HG02759 (cell line): ENCODE measurements around the gene MITF.

Source experiments
- ATAC-seq: cut with Tn5 transposase; IDR thresholded peaks from one replicate; pipeline ENCODE4 v1.9.1; 2021; ENCODE audit warnings: mild to moderate bottlenecking, moderate library complexity; ENCODE audit not compliant: unreplicated experiment

The MITF gene

GRCh38 chr3:69725994-69726571, 13.2 kb upstream of the MITF start:
- ATAC-seq, result no peak

DNA sequence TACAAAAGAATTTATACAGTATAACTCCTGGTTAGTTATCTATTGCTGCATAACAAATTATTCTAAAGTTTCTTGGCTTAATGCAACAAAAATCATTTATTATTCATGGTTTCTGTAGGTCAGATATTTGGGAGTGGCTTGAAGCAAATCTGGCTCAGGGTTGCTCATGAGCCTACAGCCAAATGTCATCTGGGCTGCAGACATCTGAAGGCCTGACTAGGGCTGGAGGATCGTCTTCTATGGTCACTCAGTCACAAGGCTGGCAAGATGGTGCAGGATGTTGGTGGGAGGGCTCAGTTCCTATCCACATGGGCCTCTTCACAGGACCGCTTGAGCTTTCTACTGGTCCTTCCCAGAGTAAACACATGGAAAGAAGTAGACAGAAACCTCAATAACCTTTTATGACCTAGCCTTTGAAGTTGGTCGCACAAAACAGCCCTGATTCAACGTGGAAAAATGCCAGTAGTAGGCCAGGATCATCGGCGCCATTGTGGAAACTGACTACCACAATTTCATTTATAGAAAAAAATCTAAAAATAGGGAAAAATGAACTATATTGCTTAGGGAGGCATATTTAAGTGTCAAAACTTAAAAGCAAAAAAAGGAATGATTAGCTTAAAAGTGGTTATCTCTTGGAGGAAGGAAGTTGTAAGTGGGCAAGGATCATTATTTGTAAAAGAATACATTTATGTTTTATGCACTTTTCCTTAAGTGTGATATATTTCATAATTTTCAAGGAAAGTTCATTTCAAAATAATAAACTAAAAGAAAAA, 9.9 kb upstream of the MITF start:
- no peak for ATAC-seq

DNA sequence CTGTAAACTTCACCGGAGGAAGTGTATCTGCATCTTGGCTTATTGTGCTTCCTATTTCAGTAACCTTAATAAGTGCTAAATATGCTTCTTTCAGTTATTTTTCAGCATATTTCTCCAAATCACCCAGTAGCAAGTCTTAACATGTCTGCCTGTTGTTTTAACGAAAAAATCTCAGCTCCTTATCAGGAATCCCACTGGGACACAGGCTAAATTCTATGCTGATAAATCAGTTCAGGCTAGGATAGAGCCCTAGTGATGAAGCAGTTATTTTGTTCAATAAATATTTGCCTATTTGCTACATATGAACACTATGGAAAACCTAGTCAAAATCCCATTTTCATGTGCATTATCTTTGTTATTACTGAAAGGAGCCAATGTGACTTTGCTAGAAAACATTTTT, 8.2 kb upstream of the MITF start:
- no peak for ATAC-seq

- no peak for ATAC-seq
These were observed 3.4 kb upstream of the MITF start for GRCh38 chr3:69735893-69736292.

DNA sequence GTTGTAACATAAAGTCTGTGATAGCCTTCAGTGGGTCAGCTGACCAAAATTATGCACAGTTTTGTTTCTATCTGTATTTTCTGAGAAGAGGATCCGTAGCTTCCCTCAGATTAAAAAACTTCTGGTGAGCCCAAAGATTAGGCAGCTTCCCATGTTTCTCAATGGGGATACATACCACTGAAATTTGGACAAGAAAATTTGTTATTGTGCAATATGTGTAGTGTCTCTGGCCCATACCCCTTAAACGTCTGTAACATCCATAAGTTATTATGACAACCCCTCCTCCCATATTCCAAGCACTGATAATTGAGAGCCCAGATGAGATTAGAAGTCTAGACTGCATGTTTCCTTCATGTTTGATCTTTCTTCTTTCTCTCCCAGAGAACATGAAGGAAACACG, 1.9 kb upstream of the MITF start:
- ATAC-seq, result no peak

DNA sequence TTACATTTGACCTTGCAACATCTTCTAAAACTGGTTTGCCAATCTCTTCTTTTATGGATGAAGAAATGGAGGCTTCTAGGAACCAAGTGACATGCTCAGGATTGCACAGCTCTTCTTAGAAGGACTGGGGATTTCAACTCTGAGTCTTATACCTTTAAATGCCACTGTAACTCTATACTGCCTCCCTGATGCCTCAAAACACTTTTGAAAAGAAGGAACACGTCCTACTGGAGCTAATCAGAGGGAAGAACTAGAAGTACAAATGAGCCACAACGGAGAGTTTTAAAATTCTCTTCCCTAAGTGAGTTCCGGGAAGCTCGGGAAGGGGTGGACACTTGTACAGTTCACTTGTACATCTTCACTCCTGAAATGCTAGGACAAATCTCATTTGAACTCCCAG, 949 bp upstream of the MITF start:
- ATAC-seq, result no peak

- ATAC-seq, result no peak
These were observed 433 bp upstream of the MITF start for GRCh38 chr3:69738859-69739203.

GRCh38 chr3:69740103-69741021, 1.1 kb downstream of the MITF start:
- ATAC-seq, result no peak

DNA sequence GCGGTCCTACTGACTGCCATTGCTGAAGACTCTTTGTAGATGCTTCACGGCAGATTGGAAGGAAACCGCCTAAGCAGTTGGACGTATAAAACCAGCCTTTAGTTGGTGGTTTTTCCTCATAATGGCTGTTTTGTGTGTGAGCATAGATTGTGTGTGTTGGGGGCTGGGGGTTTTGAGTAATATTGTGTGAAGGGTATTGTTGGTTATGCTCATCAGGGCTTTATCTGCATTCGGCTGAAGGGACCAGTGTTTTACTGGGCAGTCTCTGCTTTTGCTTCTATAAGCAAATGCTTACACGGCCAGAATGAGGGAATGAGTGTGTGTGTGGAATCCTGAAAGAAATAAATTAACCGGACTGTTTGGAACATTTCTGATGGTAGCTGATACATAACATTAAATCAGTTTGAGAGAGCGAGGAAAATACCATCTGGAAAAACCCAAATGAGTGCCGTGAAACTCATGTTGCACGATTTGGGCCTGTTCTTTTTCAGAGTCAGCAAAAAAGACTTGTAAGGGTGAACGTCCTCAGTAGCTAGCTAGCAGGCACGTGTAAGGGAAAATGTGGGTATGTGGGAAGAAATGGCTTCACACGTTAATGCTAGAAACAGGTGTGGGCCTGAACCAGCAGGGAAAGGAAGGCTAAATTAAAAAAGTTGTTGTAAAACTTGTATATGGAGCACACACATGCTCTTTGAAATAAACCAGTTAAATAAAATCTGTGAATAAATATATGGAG, 1.9 kb downstream of the MITF start:
- no peak for ATAC-seq

- no peak for ATAC-seq
These were observed 3.1 kb downstream of the MITF start for GRCh38 chr3:69742391-69742790.

DNA sequence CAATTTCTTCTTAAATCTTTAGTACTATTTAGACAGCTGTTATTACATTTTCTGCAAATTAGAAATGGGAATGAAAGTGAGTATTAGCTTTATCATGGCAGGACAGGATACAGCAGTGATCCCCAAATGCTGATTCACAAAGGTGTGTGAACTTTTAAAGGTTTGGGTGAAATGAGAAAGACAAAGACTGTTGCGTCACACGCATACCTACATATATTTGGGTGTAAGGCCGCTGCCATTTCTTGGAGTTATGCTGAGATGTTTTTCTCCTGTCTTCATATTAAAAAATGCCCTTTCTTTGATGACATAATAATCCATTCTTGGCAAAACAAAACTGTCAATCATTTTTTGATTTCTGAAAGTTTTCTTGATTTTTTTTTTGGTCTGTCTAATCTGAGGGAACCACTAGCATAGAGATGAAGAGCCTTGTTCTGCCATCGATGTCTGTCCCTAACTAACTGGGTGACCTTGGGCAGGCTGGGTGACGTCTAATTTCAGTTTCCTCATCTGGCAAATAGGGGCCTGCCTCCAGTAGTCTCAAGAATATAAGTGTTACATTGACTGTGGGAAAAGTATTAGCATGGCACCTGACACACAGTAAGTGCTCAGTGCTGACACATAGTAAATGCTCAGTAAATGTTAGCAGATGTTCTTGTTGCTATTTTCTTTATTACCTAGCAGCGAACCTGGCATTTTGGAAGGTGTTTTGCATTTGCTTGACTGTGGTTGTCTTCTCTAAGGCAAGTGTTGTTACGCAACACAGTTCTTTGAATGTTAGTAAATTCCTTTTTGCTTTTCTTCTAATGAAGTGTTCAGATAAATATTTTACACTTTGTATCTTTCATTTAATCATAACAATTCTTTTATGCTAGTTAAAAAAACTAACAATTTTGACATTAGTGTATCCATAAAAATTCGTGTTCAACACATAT, 5.0 kb downstream of the MITF start:
- no peak for ATAC-seq

GRCh38 chr3:69745505-69745904, 6.2 kb downstream of the MITF start:
- ATAC-seq, result no peak

- no peak for ATAC-seq
These were observed 6.9 kb downstream of the MITF start for GRCh38 chr3:69746119-69746518.

GRCh38 chr3:69747511-69748258, 8.4 kb downstream of the MITF start:
- ATAC-seq, result no peak

DNA sequence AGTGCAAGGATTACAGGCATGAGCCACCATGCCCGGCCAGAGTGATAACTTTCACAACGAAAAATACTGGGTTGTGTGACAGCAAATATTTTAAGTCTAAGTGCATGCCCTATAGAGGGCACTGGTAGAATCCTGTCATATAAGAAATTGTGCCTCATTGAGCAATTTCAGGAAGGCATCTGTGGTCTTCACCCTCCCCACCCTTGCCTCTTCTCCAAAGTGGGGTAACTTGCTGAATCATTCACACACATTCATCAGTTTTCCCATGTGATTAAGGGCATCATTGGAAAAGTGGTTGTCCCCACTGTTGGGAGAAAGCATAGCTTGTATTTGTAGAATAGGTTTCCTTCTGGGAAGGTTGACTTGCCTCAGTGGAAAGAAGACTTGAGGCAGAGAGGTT, 9.2 kb downstream of the MITF start:
- no peak for ATAC-seq

- no peak for ATAC-seq
These were observed 10.2 kb downstream of the MITF start for GRCh38 chr3:69749461-69749860.

GRCh38 chr3:69750549-69750948, 11.3 kb downstream of the MITF start:
- no peak for ATAC-seq

DNA sequence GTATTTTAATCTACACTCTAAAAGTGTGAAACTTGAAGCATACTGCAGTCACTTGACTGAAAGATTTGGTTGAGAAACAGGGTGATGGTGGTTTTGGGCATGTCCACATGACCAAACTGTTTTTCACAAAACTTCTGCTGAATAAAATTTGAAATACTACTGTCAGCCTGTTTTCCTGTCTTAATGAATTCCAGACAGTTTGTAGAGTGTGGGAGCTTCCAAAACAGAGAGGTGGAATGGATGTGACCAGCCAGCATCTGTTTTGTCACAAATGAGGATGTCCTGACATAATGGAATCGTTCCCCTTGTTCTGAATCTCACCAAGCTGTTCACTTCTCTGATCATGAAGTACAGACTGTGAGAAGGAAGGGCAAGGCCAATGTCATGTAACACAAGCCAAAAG, 11.8 kb downstream of the MITF start:
- ATAC-seq, result no peak

DNA sequence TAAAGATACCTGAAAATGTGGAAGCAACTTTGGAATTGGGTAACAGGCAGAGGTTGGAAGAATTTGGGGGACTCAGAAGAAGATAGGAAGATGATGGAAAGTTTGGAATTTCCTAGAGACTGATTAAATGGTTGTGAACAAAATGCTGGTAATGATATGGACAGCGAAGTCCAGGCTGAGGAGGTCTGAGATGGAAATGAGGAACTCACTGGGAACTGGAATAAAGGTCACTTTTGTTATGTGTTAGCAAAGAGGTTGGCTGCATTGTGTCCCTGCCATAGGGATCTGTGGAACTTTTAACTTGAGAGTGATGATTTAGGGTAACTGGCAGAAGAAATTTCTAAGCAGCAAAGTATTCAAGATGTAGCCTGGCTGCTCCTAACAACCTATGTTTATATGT, 13.0 kb downstream of the MITF start:
- ATAC-seq, result no peak
